ENCODE results near the gene TANK. TPM values are rescaled to one million over a fixed set of nuclear protein-coding genes. Genes with fewer than 3 reads are reported as not detected.

The TANK gene
- total RNA-seq, 4 donors from 2014 or later: 57.0 to 76.1 (median 69.7) TPM

- Histone ChIP-seq H3K27me3 (no peaks in the 10 kb centered on the region), H3K36me3 (peaks cover 0 to 4% (median 0%) of the 10 kb centered on the region in 4 donors), H3K9me3 (no peaks in the 10 kb centered on the region), H3K4me1 (peaks cover 18 to 45% (median 32%) of the 10 kb centered on the region in 4 donors), H3K27ac (replicated peaks in 1 of 4) (no peak overlapping the region), H3K4me3 (no peak overlapping the region)
- intact Hi-C loops (cut with DNase I): no loop called here
- no peak for DNase-seq (ENCODE audit: extremely low spot score)
- 77% methylated on average over 6 of the region's 6 CpGs for WGBS
- TF ChIP-seq POLR2AphosphoS5 (IDR thresholded peaks at IDR 0.05): no peak
Measured at GRCh38 chr2:161170377-161170776, 10.1 kb downstream of the TANK start.

DNA sequence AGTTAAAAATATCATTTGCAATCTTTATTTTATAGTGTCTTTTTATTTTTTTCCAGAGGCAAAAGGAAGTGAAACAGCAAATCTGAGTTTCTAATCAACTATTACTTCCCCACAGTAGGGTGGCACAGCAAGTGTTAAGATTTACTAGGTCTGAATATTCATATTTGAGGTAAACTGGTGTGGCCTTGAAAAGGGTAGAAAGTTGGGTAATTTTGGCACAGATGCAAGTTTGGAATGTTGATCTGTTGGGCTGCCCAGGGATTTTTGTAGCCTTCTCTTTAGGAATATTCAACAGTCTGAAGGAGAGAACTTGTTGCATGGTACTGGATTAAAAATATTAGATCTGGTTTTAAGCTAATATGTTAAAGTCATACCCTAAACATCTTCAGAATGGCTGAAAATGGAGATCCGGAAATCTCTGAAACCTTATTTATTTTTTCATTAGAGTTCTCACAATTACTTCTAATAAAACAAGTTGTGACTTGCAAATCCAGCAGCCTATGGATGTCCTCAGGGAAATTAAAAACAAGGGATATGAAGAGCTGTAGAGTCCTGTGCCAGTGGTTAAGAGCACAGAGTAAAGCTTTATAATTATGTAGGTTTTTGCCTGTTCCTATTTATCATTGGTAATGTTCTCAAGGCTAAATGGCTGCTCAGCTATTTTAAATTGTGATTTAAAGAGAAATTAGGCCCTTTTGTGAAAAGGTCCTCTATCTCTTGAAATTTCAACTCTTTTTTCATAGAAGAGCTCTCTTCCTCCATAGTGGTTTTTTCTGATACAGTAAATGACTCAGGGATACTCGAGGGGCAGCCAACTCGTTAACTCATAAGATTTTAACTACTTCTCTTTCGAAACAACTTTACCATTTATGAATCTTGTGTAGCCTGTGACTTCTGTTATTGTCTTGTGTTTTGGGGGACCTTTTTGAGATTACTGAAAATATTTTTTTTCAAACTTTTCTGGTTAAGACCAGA lies 11.0 kb downstream of the TANK start:
- Histone ChIP-seq H3K27me3 (no peaks in the 10 kb centered on the region), H3K27ac (replicated peaks in 1 of 4) (no peak overlapping the region), H3K4me1 (peaks cover 13 to 36% (median 23%) of the 10 kb centered on the region in 4 donors), H3K4me3 (no peak overlapping the region), H3K36me3 (peaks cover 0 to 4% (median 0%) of the 10 kb centered on the region in 4 donors), H3K9me3 (no peaks in the 10 kb centered on the region)
- intact Hi-C loops (cut with DNase I): no loop called here
- no peak for DNase-seq (ENCODE audit: extremely low spot score)
- TF ChIP-seq POLR2AphosphoS5 (IDR thresholded peaks at IDR 0.05): no peak
- TF ChIP-seq POLR2A (IDR thresholded peaks at IDR 0.05; ENCODE audit: low read depth): no peak
- TF ChIP-seq EP300 (IDR thresholded peaks at IDR 0.05): no peak
- TF ChIP-seq CTCF (IDR thresholded peaks at IDR 0.05): no peak
- 75% methylated on average over 4 of the region's 4 CpGs for whole genome bisulfite sequencing

GRCh38 chr2:161172901-161173540 lies 12.8 kb downstream of the TANK start:
- H3K4me1 ChIP-seq: peaks cover 13 to 35% (median 19%) of the 10 kb centered on the region in 4 donors
- no peaks in the 10 kb centered on the region for H3K9me3 ChIP-seq
- TF ChIP-seq EP300 (IDR thresholded peaks at IDR 0.05) (no peak), CTCF (IDR thresholded peaks at IDR 0.05) (no peak), POLR2AphosphoS5 (IDR thresholded peaks at IDR 0.05) (no peak), POLR2A (IDR thresholded peaks at IDR 0.05; ENCODE audit: low read depth) (no peak)
- H3K36me3 ChIP-seq: no peaks in the 10 kb centered on the region
- no peak overlapping the region for H3K27ac ChIP-seq (replicated peaks in 1 of 4)
- 96% methylated on average over 4 of the region's 4 CpGs for WGBS
- H3K4me3 ChIP-seq: no peak overlapping the region
- no peak for DNase-seq (ENCODE audit: extremely low spot score)
- intact Hi-C loops (cut with DNase I): no loop called here
- no peaks in the 10 kb centered on the region for H3K27me3 ChIP-seq

GRCh38 chr2:161173541-161174194 lies 13.4 kb downstream of the TANK start:
- Histone ChIP-seq H3K27ac (replicated peaks in 1 of 4) (no peak overlapping the region), H3K9me3 (no peaks in the 10 kb centered on the region), H3K36me3 (no peaks in the 10 kb centered on the region), H3K4me1 (peaks cover 13 to 29% (median 19%) of the 10 kb centered on the region in 4 donors), H3K4me3 (no peak overlapping the region), H3K27me3 (no peaks in the 10 kb centered on the region)
- TF ChIP-seq CTCF (IDR thresholded peaks at IDR 0.05): no peak
- no peak for TF ChIP-seq POLR2A (IDR thresholded peaks at IDR 0.05; ENCODE audit: low read depth)
- TF ChIP-seq POLR2AphosphoS5 (IDR thresholded peaks at IDR 0.05): no peak
- no peak for TF ChIP-seq EP300 (IDR thresholded peaks at IDR 0.05)
- intact Hi-C loops (cut with DNase I): no loop called here
- WGBS: 98% methylated on average over 2 of the region's 2 CpGs
- no peak for DNase-seq (ENCODE audit: extremely low spot score)

DNA sequence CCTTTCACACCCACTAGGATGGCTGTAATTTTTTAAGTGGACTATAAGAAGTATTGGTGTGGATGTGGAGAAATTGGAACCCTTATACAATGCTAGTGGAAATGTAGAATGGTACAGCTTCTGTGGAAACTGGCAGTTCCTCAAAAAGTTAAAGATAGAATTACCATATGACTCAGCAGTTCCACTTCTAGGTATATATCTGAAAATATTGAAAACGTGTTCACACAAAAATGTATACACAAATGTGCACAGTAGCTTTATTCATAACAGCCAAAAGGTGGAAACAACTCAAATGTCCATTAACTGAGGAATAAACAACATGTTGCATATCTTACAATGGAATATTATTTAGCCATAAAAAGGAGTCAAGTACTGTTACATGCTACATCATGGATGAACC lies 17.7 kb downstream of the TANK start:
- peaks cover 22 to 36% (median 30%) of the 10 kb centered on the region in 4 donors for H3K36me3 ChIP-seq
- no peak for TF ChIP-seq CTCF (IDR thresholded peaks at IDR 0.05)
- no peak for TF ChIP-seq POLR2AphosphoS5 (IDR thresholded peaks at IDR 0.05)
- no peak for TF ChIP-seq POLR2A (IDR thresholded peaks at IDR 0.05; ENCODE audit: low read depth)
- TF ChIP-seq EP300 (IDR thresholded peaks at IDR 0.05): no peak
- WGBS: 83% methylated on average over 1 of the region's 1 CpG

More for the DNA sequence above, 17.7 kb downstream of the TANK start:
- H3K27me3 ChIP-seq: no peaks in the 10 kb centered on the region
- peaks cover 0 to 1% (median 0%) of the 10 kb centered on the region in 4 donors for H3K4me1 ChIP-seq
- H3K27ac ChIP-seq (replicated peaks in 1 of 4): no peak overlapping the region
- intact Hi-C loops (cut with DNase I): no loop called here
- H3K9me3 ChIP-seq: no peaks in the 10 kb centered on the region
- no peak overlapping the region for H3K4me3 ChIP-seq
- no peak for DNase-seq (ENCODE audit: extremely low spot score)

Measured in esophagus muscularis mucosa (tissue), 4 donors.